Femur (tissue), 1 donor: ENCODE measurements around the gene NFIB.
A peak's percentile ranks its signal among the peaks of the same experiment; 100 is the strongest.

Experiments used
- DNase-seq: peaks from one replicate; pipeline ENCODE4 v3.0.0-alpha.2; 2017

Gene NFIB

DNA sequence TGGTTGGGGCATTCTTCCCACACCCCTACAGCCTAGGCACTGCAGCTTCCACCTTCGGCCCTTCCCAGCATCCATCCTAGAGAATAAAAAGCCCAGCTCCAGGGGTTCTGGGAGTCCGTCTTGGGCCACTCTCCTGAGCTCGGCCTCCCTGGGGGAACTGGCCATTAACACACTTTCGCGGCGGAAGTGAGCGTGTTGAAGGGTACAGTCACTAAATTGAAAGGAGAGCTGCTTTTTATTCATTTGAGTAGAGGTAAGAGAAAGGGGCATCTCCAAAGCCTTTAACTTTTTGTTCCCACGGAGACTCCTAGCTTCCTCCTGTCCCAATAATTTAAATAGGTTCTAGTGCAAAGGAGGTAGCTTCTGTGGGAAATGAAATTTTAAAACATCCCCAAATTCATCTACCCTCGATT is 31.0 kb upstream of the NFIB start:
- no peak for DNase-seq

DNA sequence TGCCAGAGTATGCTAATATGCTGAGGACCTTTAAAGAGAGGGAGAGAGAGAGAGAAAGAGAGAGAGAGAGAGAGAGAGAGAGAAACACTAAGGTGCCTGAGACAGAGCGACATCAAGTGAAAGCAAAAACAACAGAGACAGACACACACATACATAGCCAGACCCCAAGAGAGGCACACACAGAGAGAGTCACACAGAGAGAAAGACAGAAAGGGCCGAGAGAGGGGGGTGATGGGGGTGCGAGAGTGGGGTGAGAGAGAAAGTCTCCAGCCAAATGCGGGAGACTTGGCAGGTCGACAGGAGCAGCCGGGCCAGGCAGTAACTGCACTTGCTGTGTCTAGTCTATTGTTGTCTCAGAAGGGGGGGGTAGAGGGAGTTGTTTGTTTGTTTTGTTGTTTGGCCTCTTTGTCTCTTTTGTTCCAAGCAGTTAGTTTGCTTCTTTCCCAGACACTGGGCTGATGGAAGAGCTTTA is 30.1 kb upstream of the NFIB start:
- peak; percentile 77 for DNase-seq

DNA sequence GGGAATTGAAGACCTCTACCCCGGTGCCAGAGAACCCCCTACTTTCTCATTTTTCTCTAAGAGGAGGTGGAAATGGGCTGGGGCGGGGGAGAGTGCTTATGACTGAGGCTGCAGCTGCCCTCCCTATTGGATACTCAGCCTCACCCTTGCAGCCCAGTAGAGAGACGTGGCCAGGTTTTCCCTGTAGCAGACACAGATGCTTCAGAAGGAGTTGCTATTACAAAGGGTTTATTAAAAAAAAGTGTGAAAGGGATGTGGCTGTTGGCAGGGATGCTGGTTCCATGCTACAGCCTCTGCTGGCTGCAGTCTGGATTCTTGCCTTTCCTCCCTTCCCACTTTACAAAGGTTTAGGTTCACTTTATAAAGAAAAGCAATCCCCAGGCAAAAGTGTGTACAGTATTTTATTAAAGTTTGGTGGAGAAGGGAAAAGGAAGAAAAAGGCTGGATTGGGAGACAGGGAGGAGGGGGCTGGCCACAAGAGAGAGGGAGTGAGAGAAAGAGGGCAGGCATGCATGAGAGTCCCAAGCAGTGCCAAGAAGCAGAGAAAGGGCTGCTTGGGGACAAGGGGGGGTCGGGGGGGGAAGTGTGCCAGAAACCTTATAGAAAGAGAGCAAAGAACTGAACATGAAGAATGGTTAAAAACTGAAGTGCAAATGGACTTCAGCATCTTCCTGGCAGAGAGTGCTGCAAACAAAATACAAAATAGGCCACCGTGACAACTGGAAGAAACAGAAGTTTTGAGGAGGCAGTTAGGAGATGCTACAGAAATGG is 29.5 kb upstream of the NFIB start:
- peak; percentile 74 for DNase-seq

DNA sequence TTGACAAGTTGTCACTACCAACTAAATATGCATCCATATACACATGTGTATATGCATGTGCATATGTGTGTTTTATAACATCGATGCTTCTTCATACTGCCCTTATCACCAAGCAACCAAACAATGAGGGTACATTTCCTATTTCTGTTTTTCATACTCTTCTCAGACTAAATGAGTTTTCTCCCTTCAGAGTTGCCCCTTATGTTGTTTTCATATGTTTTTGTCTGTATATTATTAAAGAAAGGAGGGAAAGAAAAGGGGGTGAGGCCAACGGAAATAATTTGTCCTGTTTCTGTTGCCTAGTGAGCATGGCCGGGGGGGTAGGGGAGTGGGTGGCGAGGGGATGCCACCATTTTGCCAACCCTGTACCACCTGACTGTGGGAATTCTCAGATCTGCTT is 28.8 kb upstream of the NFIB start:
- no peak for DNase-seq

DNA sequence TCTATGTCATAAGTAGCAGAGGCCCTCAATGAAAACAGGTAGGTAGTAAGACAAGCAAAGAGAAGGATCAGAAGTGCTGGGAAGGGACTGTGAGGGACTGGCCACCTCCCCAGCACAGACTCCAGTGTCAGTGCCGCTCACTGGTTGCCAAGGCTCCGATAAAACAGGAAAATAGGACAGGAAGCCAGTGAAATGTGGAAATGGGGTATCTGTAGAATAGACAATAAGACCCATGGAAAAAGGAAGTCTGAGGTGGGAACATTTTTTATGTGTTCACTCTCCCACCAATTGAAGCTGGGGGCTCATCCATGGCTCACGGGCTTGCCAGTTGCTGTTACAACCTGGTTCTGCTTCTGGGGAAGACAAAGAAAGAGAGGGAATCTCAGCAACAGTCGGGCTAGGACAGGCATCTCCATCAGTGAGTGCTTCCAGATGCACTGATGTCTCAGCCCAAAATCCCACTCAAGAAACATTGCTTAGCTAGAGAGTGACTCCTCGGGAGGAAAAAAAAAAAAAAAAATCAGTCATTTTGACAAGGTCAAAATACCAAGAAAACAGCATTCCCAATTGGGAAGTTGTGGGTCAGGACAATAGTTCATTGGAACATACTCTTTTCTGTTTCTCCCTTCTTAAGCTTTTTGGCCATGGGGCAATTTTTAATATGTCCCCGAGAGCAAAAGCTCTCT is 27.6 kb upstream of the NFIB start:
- DNase-seq = no peak

DNA sequence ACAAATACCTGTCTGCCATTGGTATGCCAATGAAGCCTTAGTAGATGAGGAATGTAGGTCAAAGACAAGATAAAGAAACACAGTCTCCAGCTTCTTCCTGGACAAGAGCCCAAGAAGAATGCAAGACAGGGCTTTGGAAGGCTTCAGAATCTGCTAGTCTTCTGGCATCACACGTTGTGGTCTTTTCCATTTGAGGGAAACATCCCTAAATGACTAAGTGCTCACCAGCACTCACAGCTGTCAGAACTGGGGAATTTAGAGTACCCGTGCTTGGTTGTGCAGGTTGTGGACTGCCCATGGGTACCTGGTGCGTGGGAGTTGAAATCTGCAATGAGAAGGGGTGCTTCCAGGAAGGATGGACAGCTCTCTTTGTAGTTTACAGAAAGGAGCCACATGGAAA is 27.1 kb upstream of the NFIB start:
- DNase-seq = no peak

DNA sequence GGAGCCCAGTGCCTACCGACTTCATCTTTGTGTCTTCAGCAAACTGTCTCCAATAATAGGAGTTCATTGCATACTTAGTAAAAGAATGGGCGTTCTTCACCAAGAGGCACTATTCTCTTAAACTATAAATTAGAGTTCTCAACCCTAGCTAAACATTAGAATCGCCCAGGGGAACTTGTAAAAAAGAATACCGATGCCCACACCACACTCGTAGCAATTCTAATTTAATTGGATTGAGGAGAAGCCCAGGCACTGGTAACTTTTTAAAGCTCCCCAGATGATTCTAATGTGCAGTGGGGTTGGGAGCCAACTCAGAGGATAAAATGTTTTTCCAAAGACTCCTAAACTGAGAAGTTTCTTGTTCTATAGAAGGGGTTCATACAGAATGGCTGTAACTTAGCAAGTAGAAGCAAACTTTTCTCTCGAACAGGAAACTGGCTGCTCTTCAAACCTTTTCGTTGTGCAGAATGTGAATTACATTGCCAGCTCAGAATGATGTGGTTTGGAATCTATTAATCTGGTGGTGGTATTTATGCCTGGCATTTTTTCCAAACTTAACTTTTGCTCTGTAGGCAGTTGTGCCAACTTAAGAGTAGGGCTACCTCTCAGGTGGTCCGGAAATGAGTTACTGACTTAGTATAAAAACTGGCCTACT is 26.4 kb upstream of the NFIB start:
- no peak for DNase-seq

DNA sequence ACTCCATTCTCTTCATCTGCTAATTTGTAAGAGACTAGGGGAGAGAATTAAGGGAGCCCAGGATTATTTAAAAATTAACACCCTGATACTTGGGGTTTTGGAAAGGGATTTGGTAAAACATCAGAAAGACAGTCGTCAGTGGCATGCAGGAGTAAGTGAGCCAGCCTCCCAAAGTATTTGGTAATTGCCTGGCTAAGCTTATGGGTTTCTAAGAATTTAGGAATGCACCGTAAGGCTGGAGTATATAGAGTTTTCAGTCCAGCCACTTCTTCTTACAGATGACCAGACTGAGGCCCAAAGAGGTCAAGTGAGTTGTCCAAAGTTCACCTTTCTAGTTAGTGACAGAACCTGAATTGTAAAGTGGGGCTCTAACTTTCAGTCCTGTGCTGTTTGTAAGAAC is 25.8 kb upstream of the NFIB start:
- DNase-seq = no peak

DNA sequence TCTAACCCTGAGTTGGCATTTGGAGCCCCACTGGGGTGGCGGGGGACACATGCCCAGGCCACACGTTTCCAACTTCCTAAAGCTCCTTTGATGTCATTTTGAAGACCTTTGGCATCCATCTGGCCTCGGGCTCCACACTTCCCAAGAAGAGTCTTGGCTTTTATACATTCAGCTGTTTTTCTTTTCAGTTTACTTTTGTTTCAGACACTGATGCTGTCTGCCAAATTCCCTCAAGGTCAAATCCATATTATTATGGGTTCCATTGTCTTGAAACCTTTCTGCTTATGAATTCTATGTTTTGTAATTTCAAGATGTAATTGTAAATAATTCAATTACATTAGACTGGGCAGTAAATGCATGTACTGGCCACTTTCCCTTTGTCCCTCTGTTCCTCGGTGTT is 23.7 kb upstream of the NFIB start:
- DNase-seq = no peak

DNA sequence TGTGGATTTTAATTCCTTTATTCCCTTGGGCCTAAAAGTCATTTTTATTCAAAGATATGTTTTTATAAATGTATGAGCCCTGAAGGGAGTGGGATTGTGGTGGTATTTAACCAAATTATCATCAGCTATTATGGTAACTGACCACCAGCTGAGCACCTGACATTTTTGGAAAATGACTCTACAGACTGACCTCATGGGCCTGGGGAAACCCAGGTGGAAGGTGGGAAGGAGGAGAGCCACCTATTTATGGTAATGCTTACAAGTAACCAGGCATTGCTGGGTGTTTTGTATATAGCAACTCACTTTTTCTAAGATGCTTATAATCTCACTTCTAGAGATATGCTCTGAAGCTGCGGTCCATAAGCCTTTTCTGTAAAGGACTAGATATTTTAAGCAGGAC is 22.3 kb upstream of the NFIB start:
- DNase-seq = no peak

DNA sequence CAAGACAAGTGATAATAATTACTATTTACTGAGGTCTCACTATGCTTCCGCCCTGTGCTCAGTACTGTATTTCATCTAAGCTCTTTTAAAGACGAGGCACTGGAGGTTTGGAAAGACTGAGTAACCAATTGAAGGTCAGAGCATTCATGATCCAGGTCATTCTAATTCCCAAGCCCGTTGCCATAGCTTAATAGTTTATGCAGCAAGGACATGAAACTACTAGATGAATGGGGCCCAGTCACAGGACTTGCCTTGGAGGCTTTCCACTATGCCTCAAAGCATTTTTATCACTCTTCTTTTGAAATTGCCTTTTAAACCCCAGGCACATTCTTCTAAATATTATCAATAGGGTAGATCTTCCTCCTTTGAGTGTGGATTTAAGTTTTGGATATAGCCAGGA is 17.2 kb upstream of the NFIB start:
- no peak for DNase-seq

DNA sequence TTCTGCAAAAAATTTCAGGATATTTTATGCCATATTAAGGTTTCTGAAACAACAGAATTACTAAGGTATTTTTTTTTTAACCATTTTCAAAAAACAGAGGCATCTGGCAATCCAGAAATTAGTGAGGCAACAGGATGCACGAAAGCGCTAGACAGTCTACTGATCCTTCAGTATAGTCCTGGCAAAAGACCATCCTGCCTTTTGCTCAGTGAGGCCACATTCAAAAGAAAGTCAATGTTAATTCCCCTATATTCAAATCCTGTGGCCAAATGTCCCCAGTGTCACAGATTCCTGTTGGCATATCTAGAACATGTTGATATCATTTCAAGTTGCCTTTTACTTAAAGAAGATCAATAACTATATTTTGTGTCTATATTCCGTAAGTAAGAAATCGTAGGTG is 13.1 kb upstream of the NFIB start:
- no peak for DNase-seq

DNA sequence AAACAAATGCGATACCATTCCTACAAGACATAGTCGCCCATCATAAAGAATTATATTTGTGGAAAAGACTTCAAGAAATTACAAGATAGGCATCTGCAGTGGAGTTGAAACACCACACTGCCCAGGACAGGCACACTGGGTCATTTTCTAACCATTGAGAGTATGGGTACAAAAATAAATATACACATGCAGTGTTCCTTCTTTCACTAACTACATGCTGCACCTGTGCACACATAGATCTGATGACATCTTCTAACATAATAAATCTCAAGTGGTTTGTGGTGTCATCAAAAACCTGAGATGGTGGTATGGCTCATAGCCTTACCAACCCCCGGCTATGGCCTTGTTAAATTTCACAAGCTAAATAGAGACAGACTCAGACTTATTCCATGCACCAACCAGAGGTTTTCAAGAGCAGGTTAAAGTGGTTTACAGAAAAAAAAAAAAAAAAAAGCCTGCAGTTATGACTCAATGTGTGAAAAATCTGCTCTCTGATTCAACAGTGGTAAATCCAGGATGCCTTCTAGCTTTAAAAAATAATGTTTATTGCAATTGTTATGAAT is 12.4 kb upstream of the NFIB start:
- DNase-seq = no peak

DNA sequence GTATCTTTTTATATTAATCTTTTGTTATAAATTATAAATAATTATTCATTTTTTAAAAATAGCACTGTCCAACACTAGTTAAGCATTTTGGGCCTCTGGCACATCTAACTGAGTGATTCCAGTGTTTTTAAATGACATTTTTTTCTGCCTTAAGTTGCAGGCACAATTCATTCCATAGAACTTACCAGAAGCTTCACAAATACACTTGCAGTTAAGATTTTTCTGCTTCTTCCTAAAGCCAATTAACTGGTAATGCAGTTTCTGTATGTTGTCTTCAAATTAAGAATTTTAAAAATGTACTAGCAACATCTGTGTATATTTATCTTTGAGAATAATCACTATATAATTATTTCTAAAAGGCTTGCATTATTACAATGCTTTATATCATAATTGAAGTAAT is 11.2 kb upstream of the NFIB start:
- DNase-seq = no peak

DNA sequence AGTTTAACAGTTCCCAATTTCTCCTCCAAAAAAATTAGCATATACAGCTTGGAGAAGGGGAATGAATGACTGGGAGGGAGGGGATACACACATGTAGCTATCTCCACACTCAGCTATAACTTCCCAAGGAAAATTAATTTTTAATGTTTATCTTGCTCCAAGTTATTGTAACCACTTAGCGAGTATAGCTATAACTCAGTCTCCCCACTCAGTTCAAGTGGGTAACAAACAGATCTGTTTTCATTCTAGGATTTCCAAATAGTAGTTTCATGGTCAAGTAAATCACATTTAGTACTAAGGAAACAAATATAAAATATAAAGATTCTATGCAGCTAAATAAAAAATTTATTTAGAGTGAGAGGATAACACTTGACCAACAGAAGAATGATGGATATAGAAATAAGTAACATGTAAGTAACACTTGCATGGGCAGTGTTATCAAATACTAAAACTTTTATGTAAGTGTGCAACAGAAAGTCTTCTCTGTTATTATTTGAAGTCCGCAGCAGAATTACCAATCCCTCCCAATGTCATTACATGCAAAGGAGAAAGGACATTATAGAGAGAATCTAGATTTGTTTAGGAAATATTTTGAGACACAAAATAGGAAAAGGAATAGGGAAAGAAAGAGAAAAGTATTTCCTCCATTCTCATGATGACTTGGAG is 10.2 kb upstream of the NFIB start:
- no peak for DNase-seq

DNA sequence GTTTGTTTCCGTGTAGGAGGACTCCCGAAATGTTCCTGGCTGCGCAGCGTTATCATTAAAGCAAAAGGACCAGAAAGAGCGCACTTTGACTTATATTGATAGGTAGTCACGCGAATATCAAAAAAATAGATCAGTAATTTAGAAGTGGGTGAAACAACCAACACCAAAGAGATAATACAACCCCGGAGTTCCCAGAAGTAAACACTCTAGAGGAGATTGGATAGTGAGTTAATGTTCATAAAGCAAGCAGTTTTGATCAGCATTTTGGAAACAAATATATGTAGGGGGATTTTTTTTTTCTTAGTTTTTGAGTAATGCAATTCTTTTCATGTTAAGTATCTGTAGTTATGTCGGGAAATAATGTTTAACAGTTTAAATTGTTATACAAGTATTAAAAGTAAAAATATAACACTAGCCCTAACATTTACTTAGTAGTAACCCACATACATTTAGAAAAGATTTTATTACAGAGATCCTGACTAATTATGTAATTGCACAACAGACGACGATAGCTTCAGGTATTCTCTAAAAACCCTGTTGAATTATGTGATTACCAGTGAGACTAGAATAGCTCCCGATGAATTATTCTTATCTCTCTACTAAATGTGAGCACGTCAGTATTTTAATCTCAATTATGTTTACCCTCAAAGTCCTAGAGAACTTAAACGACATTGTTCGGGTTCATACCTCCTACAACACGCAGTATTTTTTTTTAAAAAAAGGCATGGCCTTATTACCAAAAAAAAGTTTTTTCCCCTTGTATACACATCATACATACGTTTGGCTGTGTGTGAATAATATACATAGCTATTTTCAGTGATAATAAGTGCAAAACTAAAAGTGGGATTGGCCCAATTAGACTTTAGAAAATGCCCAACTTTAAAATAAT is 9.4 kb upstream of the NFIB start:
- no peak for DNase-seq

DNA sequence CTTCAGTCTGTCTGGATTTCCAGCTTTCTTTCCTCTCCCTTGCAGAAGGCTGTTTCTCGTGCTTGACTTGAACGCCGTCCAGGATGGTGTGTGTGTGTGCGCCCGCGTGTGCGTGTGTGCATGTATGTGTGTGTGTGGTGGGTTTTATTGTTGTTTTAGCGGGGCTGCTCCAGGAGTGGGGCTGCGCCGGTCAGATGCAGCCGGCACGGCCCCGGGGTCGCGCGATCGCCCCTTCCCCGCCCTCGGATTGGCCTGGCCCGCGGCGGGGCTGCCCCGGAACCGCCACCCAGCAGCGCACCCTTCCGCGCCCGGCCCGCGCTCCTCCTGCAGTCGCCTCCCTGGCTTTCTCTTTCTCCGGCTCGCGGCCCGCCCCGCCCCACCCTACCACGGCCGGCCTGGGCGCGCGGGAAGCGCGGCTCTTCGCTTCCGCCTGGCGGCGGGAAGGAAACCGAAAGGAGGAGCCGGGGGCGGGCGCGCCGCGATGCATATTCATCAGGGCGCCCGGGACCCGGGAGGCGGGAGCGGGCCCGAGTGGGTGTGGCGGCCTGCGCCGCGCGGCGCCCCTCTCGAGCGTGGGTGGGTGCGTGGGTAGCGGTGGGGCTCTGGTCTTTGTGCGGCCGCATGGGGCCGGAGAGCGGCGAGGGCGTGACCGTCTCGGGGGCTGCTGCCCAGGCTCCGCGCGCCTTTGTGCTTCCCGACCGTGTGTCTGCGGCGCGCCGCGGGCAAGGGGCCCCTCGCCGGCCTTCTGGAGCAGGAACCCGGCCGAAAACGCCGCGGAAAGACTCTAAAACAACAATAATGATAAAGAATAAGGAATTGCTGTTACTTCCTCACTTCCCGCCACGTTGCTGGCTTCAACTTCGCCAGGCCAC is 8.5 kb upstream of the NFIB start:
- peak; percentile 97 for DNase-seq

DNA sequence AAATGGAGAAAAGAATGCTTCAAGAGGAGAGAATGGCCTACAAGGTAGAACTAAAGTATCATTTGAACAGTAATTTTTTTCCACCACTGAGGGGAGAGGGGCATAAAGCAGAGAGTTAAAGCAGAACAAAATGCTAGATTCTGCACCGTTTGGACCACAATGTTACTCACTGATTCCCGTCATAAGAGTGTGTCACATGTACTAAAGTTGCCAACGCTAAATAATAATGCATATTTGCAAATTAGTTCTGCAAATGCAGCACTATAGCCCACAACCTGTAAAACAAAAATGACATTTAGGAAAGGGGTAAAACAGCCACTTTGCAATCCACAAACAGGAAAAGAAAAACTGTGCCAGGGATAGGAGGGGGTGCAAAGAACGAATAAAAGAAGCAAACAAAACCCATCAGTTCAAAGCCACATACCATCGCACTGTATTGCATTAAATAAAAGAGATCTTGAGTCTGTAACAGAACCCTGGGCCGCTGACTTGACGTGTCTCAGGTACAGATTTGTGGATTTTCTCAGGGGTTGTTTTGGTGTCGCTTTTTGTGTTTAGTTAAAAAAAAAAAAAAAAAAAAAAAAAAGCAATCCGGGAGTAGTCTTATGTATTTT is 7.7 kb upstream of the NFIB start:
- DNase-seq = no peak

DNA sequence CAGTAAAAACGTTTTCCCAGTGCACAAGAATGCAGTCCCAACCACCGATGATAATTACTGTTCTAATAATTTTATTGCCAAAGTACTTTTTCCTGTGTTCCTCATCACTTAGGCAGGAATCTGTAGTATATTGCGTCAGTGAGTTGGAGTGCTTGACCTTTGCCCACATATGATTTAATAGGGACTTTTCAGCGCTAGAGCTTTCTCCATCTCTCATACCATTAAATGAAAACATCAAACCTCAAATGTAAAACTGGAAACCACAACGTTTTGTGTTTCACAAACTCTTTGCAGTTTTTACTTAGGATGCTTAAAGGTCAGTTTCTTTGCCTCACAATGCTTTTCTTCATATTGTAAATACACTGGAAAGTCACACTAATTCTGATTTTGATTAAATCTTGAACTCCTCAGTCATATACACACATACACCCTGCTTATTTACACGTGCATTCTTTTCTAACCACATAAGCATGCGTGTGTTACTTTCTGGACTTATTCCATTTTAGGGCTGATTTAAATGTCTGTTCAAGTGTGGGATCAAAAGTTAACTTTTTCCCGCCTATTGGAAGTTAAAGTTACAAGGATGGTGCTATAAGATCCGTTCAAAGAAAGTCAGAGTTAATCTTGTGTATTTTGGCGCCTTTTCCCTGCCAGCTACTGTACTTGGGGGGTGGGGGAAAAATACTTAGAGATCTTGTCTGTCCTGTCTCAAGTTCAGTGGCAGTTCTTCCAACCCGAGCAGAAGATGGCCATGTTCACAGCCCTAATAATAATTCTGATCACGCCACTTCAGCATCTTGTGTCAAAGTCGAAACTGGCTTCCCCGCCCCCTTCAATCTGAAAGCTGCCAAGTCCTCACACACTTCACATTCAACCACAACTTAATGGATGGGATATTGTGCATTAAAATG is 6.6 kb upstream of the NFIB start:
- peak; percentile 63 for DNase-seq
